Gastroesophageal sphincter (tissue), 3 donors: ENCODE measurements around the gene DCP2.

Experiments
- EP300 ChIP-seq: sonication (generic); formaldehyde crosslinking; IDR thresholded peaks from one replicate; pipeline ENCODE4 v1.6.1; 2017; ENCODE audit warnings: antibody characterized with exemption, mild to moderate bottlenecking
- POLR2A ChIP-seq, 2 donors: fragments of 450-650 bp; IDR thresholded peaks; one replicate each; pipeline ENCODE4 v1.6.1; 2017; ENCODE audit warnings: antibody characterized with exemption in 2 of 2, mild to moderate bottlenecking in 2 of 2, moderate library complexity in 1 of 2
- POLR2AphosphoS5 ChIP-seq: sonication (generic); formaldehyde crosslinking; IDR thresholded peaks from one replicate; pipeline ENCODE4 v1.6.1; 2017; ENCODE audit warnings: antibody characterized with exemption
- TF ChIP-seq, protein P1 (sequence below), 4 experiments: fragments of 200-600 bp in 2 of 4; fragments of 450-650 bp in 2 of 4; sonication (generic) in 1 of 4; IDR thresholded peaks; one replicate each; pipeline ENCODE4 v1.5.1; 2017 to 2019; ENCODE audit warnings: antibody characterized with exemption in 4 of 4, mild to moderate bottlenecking in 2 of 4, moderate library complexity in 2 of 4

GRCh38 chr5:113027015-113027414, 50.4 kb downstream of the DCP2 start:
- TF ChIP-seq, protein P1, sequence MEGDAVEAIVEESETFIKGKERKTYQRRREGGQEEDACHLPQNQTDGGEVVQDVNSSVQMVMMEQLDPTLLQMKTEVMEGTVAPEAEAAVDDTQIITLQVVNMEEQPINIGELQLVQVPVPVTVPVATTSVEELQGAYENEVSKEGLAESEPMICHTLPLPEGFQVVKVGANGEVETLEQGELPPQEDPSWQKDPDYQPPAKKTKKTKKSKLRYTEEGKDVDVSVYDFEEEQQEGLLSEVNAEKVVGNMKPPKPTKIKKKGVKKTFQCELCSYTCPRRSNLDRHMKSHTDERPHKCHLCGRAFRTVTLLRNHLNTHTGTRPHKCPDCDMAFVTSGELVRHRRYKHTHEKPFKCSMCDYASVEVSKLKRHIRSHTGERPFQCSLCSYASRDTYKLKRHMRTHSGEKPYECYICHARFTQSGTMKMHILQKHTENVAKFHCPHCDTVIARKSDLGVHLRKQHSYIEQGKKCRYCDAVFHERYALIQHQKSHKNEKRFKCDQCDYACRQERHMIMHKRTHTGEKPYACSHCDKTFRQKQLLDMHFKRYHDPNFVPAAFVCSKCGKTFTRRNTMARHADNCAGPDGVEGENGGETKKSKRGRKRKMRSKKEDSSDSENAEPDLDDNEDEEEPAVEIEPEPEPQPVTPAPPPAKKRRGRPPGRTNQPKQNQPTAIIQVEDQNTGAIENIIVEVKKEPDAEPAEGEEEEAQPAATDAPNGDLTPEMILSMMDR (IDR thresholded peaks at IDR 0.05), result no peak
- TF ChIP-seq POLR2A (IDR thresholded peaks at IDR 0.05) (no peak), POLR2AphosphoS5 (no peak), EP300 (no peak)
